IMR-90 (cell line): ENCODE measurements around the gene CDH13. TPM values are rescaled to one million over a fixed set of nuclear protein-coding genes. Genes with fewer than 3 reads are reported as not detected.

ENCODE experiments used
- ATAC-seq: fragments of 200-7000 bp; cut with Tn5 transposase; 2 replicates; pipeline ENCODE4 v1.9.1; 2020; ENCODE audit warnings: low read depth, mild to moderate bottlenecking, moderate library complexity
- BruUV-seq: library from RNA; stranded (reverse); fragments of 400-500 nt; replicated peaks from 2 replicates; lab custom pipeline; 2021; lab: Mats Ljungman, UMichigan
- CTCF ChIA-PET: fragments of 300-600 bp; formaldehyde crosslinking; extraction: SDS; loops from one replicate; lab custom pipeline; 2021; ENCODE audit warnings: antibody characterized with exemption; lab: Yijun Ruan, JAX
- POLR2A ChIA-PET: fragments of 300-600 bp; sonication (Branson Sonifier 250); formaldehyde crosslinking; loops from one replicate; lab custom pipeline; 2022; ENCODE audit warnings: antibody characterized with exemption; ENCODE audit not compliant: unreplicated experiment; lab: Charles Lee
- DNase-seq: peaks from one replicate; pipeline ENCODE4 v3.0.0; 2013
- H2AFZ ChIP-seq: replicated peaks from 2 replicates; pipeline ENCODE3; 2013; ENCODE audit warnings: low read length, mild to moderate bottlenecking; ENCODE audit not compliant: poor library complexity
- H2AK5ac ChIP-seq: 2 replicates; pipeline ENCODE4 v1.6.1; 2013; ENCODE audit warnings: low read depth, low read length, inconsistent platforms
- H2AK9ac ChIP-seq: replicated peaks from 2 replicates; pipeline ENCODE3; 2013; ENCODE audit warnings: mild to moderate bottlenecking, low read depth, low read length, moderate library complexity; ENCODE audit not compliant: poor library complexity
- H2BK120ac ChIP-seq: 2 replicates; pipeline ENCODE4 v1.6.1; 2013; ENCODE audit warnings: low read depth, low read length, inconsistent platforms
- H2BK15ac ChIP-seq: 3 replicates; pipeline ENCODE4 v1.6.1; 2013; ENCODE audit warnings: low read depth, low read length, inconsistent platforms
- H2BK20ac ChIP-seq: 2 replicates; pipeline ENCODE4 v1.6.1; 2013; ENCODE audit warnings: low read depth, mild to moderate bottlenecking, inconsistent platforms, low read length, moderate library complexity
- H2BK5ac ChIP-seq: 2 replicates; pipeline ENCODE4 v1.6.1; 2013; ENCODE audit warnings: mild to moderate bottlenecking, low read depth, low read length, inconsistent platforms; ENCODE audit not compliant: poor library complexity, severe bottlenecking
- H3K14ac ChIP-seq: replicated peaks from 2 replicates; pipeline ENCODE4 v1.6.1; 2013; ENCODE audit warnings: low read depth, low read length, inconsistent platforms
- H3K18ac ChIP-seq: 2 replicates; pipeline ENCODE4 v1.6.1; 2013; ENCODE audit warnings: low read depth, low read length, control low read depth
- H3K23ac ChIP-seq: 2 replicates; pipeline ENCODE4 v1.6.1; 2013; ENCODE audit warnings: low read depth, low read length, inconsistent platforms
- H3K27ac ChIP-seq: 2 replicates; pipeline ENCODE4 v1.5.1; 2013; ENCODE audit warnings: mild to moderate bottlenecking, control low read depth, low read length; ENCODE audit not compliant: insufficient read depth
- H3K27me3 ChIP-seq: 2 replicates; pipeline ENCODE4 v1.6.1; 2013; ENCODE audit warnings: low read length; ENCODE audit not compliant: control insufficient read depth, insufficient read depth
- H3K36me3 ChIP-seq: 2 replicates; pipeline ENCODE4 v1.6.1; 2013; ENCODE audit warnings: low read length, mixed read lengths; ENCODE audit not compliant: control insufficient read depth, insufficient read depth
- H3K4ac ChIP-seq: 2 replicates; pipeline ENCODE4 v1.6.1; 2013; ENCODE audit warnings: low read depth, low read length, inconsistent platforms
- H3K4me1 ChIP-seq: 2 replicates; pipeline ENCODE4 v1.6.1; 2013; ENCODE audit warnings: low read length, mixed read lengths; ENCODE audit not compliant: control insufficient read depth, insufficient read depth
- H3K4me2 ChIP-seq: 2 replicates; pipeline ENCODE4 v1.6.1; 2013; ENCODE audit warnings: low read depth, mild to moderate bottlenecking, control low read depth, low read length, moderate library complexity
- H3K4me3 ChIP-seq: 2 replicates; pipeline ENCODE4 v1.5.1; 2013; ENCODE audit warnings: low read depth, mild to moderate bottlenecking, control low read depth, low read length, moderate library complexity; ENCODE audit not compliant: insufficient read depth
- H3K56ac ChIP-seq: 2 replicates; pipeline ENCODE4 v1.6.1; 2013; ENCODE audit warnings: low read length, inconsistent platforms; ENCODE audit not compliant: insufficient read depth; ENCODE audit errors: extremely low read depth
- H3K79me1 ChIP-seq, 2 experiments: 2 replicates each; pipeline ENCODE4 v1.6.1; 2013; ENCODE audit warnings: low read length in 2 of 2, inconsistent platforms in 1 of 2, low read depth in 1 of 2
- H3K9ac ChIP-seq: 2 replicates; pipeline ENCODE4 v1.6.1; 2013; ENCODE audit warnings: low read depth, low read length, control low read depth
- H3K9me1 ChIP-seq: 2 replicates; pipeline ENCODE4 v1.6.1; 2013; ENCODE audit warnings: low read length, inconsistent platforms; ENCODE audit not compliant: insufficient read depth
- H3K9me3 ChIP-seq: 2 replicates; pipeline ENCODE4 v1.6.1; 2013; ENCODE audit warnings: low read length; ENCODE audit not compliant: control insufficient read depth, insufficient read depth
- H4K20me1 ChIP-seq: 2 replicates; pipeline ENCODE4 v1.6.1; 2013; ENCODE audit warnings: low read length, inconsistent platforms; ENCODE audit not compliant: insufficient read depth
- H4K5ac ChIP-seq: 2 replicates; pipeline ENCODE4 v1.6.1; 2013; ENCODE audit warnings: mild to moderate bottlenecking, low read depth, low read length, control low read depth
- H4K8ac ChIP-seq, 2 experiments: 2 replicates each; pipeline ENCODE4 v1.6.1; 2013; ENCODE audit warnings: low read depth in 2 of 2, low read length in 2 of 2, control low read depth in 1 of 2, inconsistent platforms in 1 of 2
- H4K91ac ChIP-seq: 2 replicates; pipeline ENCODE4 v1.6.1; 2013; ENCODE audit warnings: low read depth, low read length, inconsistent platforms; ENCODE audit not compliant: insufficient read depth
- BHLHE40 ChIP-seq: fragments of 150-350 bp; IDR thresholded peaks from 2 replicates; pipeline ENCODE4 v1.6.1; 2016; ENCODE audit warnings: mild to moderate bottlenecking, low read depth, low read length
- CEBPB ChIP-seq: IDR thresholded peaks from 2 replicates; pipeline ENCODE4 v1.6.1; 2012; ENCODE audit warnings: low read depth, low read length, improper control_type of control experiment
- CHD1 ChIP-seq: IDR thresholded peaks from 2 replicates; pipeline ENCODE4 v1.6.1; 2012; ENCODE audit warnings: low read depth, low read length, improper control_type of control experiment
- FOS ChIP-seq: fragments of 150-350 bp; IDR thresholded peaks from 2 replicates; pipeline ENCODE4 v1.6.1; 2016; ENCODE audit warnings: low read depth, low read length
- MAFK ChIP-seq: IDR thresholded peaks from 2 replicates; pipeline ENCODE4 v1.6.1; 2012; ENCODE audit warnings: low read depth, low read length, improper control_type of control experiment
- MAZ ChIP-seq: IDR thresholded peaks from 2 replicates; pipeline ENCODE4 v1.6.1; 2012; ENCODE audit warnings: low read depth, mild to moderate bottlenecking, low read length, improper control_type of control experiment, moderate library complexity, borderline replicate concordance
- MXI1 ChIP-seq: IDR thresholded peaks from 2 replicates; pipeline ENCODE4 v1.6.1; 2012; ENCODE audit warnings: low read depth, mild to moderate bottlenecking, low read length, moderate library complexity, borderline replicate concordance
- NFE2L2 ChIP-seq: fragments of 150-350 bp; IDR thresholded peaks from 2 replicates; pipeline ENCODE4 v1.6.1; 2016; ENCODE audit warnings: low read depth, mild to moderate bottlenecking, low read length
- POLR2A ChIP-seq: IDR thresholded peaks from 2 replicates; pipeline ENCODE4 v1.6.1; 2012; ENCODE audit warnings: mild to moderate bottlenecking, low read depth, low read length
- RAD21 ChIP-seq: IDR thresholded peaks from 2 replicates; pipeline ENCODE4 v1.6.1; 2012; ENCODE audit warnings: low read length, improper control_type of control experiment
- RCOR1 ChIP-seq: IDR thresholded peaks from 2 replicates; pipeline ENCODE4 v1.6.1; 2012; ENCODE audit warnings: mild to moderate bottlenecking, low read length, improper control_type of control experiment; ENCODE audit not compliant: insufficient replicate concordance
- RFX5 ChIP-seq: IDR thresholded peaks from 2 replicates; pipeline ENCODE4 v1.8.0; 2012; ENCODE audit warnings: low read depth, mild to moderate bottlenecking, low read length, moderate library complexity
- SMC3 ChIP-seq: fragments of 150-350 bp; IDR thresholded peaks from 2 replicates; pipeline ENCODE4 v1.6.1; 2016; ENCODE audit warnings: low read depth, mild to moderate bottlenecking, antibody characterized with exemption, low read length, moderate library complexity
- WGBS, 2 experiments: methylation state at CpG; one replicate each; pipeline versions ENCODE4 v1.1.5 to v1.1.7; 2013; ENCODE audit warnings: missing lambda C conversion rate in 2 of 2; ENCODE audit not compliant: insufficient read length in 1 of 2; ENCODE audit errors: extremely low coverage in 2 of 2; 5-methylcytosine and 5-hydroxymethylcytosine counted together
- dilution Hi-C: fragments of 300-500 bp; cut with HindIII; formaldehyde crosslinking; loops from one replicate; pipeline ENCODE4 v1.14.3; 2018; ENCODE audit warnings: low sequenced_read_pairs; ENCODE audit not compliant: unreplicated experiment
- in situ Hi-C: fragments of 300-500 bp; cut with MboI; formaldehyde crosslinking; loops from 3 replicates; pipeline ENCODE4 v1.14.3; 2019; ENCODE audit warnings: low sequenced_read_pairs, inconsistent platforms, mixed read lengths
- intact Hi-C: fragments of 100-400 bp; cut with micrococcal nuclease; formaldehyde crosslinking; loops from 2 replicates; pipeline ENCODE4 v1.10.0; 2022
- polyA plus RNA-seq, 3 experiments: library from polyadenylated mRNA; depleted of rRNA; stranded (reverse); fragments of >200 nt; gene quantifications; 2 replicates each; pipeline ENCODE4 v1.2.3, GENCODE V29; 2012; ENCODE audit warnings: low replicate concordance in 1 of 3
- total RNA-seq: library from RNA; depleted of rRNA; stranded (reverse); fragments of >200 nt; gene quantifications from 2 replicates; pipeline ENCODE4 v1.2.3, GENCODE V29; 2012
- TF ChIP-seq, protein P1 (sequence below): conservative IDR thresholded peaks from 2 replicates; pipeline ENCODE4 v1.5.1; 2012; ENCODE audit warnings: mild to moderate bottlenecking, low read depth, low read length, improper control_type of control experiment
- TF ChIP-seq, protein P2 (sequence below): fragments of 150-350 bp; IDR thresholded peaks from 2 replicates; pipeline ENCODE4 v1.6.1; 2016; ENCODE audit warnings: low read depth, mild to moderate bottlenecking, low read length, moderate library complexity, borderline replicate concordance
- TF ChIP-seq, protein P3 (sequence below): fragments of 150-350 bp; IDR thresholded peaks from 2 replicates; pipeline ENCODE4 v1.6.1; 2017; ENCODE audit warnings: mild to moderate bottlenecking, antibody characterized with exemption, low read length, low read depth

CDH13 gene
- total and polyA plus RNA-seq, 2 of the 4 experiments (the other 2 are of a cell fraction) = 61.6 to 74.7 TPM

DNA sequence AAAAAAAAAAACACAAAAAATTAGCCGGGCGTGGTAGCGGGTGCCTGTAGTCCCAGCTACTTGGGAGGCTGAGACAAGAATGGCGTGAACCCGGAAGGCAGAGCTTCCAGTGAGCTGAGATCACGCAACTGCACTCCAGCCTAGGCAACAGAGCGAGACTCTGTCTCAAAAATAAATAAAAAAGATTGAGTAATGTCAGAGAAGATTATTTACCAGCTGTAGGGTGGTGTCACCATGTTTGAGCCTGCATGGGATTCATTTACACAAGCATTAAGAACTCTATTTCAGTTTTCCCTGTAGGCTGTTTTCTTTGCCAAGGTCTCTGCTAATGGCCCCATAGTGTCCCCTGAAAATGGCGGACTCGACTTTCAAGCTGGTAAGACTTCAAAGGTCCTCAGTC, 575.0 kb downstream of the CDH13 start:
- no peak overlapping the region for H2BK15ac ChIP-seq
- dilution Hi-C loops (no loop called here), in situ Hi-C loops (loop anchor here (10.0 kb wide), 1 partner anchor 597 kb away; no protein-coding TSS in a partner anchor), intact Hi-C loops (no loop called here)
- H3K23ac ChIP-seq = no peak overlapping the region
- H3K18ac ChIP-seq = no peak overlapping the region
- H3K9ac ChIP-seq = no peak overlapping the region
- no peaks in the 10 kb centered on the region for H3K4me1 ChIP-seq
- H3K4me3 ChIP-seq = no peak overlapping the region
- DNase-seq = no peak
- H3K4ac ChIP-seq = no peak overlapping the region
- H2AFZ ChIP-seq = no peak overlapping the region
- H2AK9ac ChIP-seq = no peak overlapping the region
- H2BK20ac ChIP-seq = no peak overlapping the region
- 0 out of 4 replicates have a peak, but pooled peaks cover 0 to 3% of the 10 kb centered on the region in 2 experiments for H3K79me1 ChIP-seq
- no peaks in the 10 kb centered on the region for H4K20me1 ChIP-seq
- H4K8ac ChIP-seq = no peak overlapping the region
- H3K9me3 ChIP-seq = no peaks in the 10 kb centered on the region
- no peaks in the 10 kb centered on the region for H3K9me1 ChIP-seq
- no peak overlapping the region for H2AK5ac ChIP-seq
- H2BK120ac ChIP-seq = no peak overlapping the region
- POLR2A ChIA-PET = no interaction called here
- H3K36me3 ChIP-seq = no peaks in the 10 kb centered on the region
- H4K91ac ChIP-seq = no peak overlapping the region
- no peaks in the 10 kb centered on the region for H3K27me3 ChIP-seq
- no peak overlapping the region for H3K27ac ChIP-seq
- TF ChIP-seq FOS = no peak
- TF ChIP-seq RAD21 = no peak
- TF ChIP-seq, protein P1, sequence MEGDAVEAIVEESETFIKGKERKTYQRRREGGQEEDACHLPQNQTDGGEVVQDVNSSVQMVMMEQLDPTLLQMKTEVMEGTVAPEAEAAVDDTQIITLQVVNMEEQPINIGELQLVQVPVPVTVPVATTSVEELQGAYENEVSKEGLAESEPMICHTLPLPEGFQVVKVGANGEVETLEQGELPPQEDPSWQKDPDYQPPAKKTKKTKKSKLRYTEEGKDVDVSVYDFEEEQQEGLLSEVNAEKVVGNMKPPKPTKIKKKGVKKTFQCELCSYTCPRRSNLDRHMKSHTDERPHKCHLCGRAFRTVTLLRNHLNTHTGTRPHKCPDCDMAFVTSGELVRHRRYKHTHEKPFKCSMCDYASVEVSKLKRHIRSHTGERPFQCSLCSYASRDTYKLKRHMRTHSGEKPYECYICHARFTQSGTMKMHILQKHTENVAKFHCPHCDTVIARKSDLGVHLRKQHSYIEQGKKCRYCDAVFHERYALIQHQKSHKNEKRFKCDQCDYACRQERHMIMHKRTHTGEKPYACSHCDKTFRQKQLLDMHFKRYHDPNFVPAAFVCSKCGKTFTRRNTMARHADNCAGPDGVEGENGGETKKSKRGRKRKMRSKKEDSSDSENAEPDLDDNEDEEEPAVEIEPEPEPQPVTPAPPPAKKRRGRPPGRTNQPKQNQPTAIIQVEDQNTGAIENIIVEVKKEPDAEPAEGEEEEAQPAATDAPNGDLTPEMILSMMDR = no peak
- TF ChIP-seq BHLHE40 = no peak
- no peak for TF ChIP-seq POLR2A
- no peak for TF ChIP-seq SMC3
- TF ChIP-seq, protein P2, sequence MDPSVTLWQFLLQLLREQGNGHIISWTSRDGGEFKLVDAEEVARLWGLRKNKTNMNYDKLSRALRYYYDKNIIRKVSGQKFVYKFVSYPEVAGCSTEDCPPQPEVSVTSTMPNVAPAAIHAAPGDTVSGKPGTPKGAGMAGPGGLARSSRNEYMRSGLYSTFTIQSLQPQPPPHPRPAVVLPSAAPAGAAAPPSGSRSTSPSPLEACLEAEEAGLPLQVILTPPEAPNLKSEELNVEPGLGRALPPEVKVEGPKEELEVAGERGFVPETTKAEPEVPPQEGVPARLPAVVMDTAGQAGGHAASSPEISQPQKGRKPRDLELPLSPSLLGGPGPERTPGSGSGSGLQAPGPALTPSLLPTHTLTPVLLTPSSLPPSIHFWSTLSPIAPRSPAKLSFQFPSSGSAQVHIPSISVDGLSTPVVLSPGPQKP = no peak
- TF ChIP-seq CHD1 = no peak
- TF ChIP-seq, protein P3, sequence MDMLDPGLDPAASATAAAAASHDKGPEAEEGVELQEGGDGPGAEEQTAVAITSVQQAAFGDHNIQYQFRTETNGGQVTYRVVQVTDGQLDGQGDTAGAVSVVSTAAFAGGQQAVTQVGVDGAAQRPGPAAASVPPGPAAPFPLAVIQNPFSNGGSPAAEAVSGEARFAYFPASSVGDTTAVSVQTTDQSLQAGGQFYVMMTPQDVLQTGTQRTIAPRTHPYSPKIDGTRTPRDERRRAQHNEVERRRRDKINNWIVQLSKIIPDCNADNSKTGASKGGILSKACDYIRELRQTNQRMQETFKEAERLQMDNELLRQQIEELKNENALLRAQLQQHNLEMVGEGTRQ = no peak
- TF ChIP-seq MAFK = no peak
- no peak for TF ChIP-seq CEBPB
- TF ChIP-seq MAZ = no peak
- TF ChIP-seq RFX5 = no peak
- TF ChIP-seq RCOR1 = no peak
- no peak for TF ChIP-seq MXI1
- TF ChIP-seq NFE2L2 = no peak
- BruUV-seq = no TSS peak
- no peak overlapping the region for H3K4me2 ChIP-seq
- no CpG with 5 or more reads among the region's 9 CpGs for WGBS, 2 experiments
- H4K5ac ChIP-seq = no peak overlapping the region
- no peak overlapping the region for H3K14ac ChIP-seq
- CTCF ChIA-PET = no interaction called here
- no peak overlapping the region for H2BK5ac ChIP-seq
- H3K56ac ChIP-seq = no peak overlapping the region
- no peak for ATAC-seq
